Measurements from ENCODE around the gene ZNF787.
"Not testable (repeated sequence)": the region's sequence is repeated elsewhere in the genome, so short reads cannot be mapped to it uniquely, and the experiment has no call there.

Gene ZNF787

DNA sequence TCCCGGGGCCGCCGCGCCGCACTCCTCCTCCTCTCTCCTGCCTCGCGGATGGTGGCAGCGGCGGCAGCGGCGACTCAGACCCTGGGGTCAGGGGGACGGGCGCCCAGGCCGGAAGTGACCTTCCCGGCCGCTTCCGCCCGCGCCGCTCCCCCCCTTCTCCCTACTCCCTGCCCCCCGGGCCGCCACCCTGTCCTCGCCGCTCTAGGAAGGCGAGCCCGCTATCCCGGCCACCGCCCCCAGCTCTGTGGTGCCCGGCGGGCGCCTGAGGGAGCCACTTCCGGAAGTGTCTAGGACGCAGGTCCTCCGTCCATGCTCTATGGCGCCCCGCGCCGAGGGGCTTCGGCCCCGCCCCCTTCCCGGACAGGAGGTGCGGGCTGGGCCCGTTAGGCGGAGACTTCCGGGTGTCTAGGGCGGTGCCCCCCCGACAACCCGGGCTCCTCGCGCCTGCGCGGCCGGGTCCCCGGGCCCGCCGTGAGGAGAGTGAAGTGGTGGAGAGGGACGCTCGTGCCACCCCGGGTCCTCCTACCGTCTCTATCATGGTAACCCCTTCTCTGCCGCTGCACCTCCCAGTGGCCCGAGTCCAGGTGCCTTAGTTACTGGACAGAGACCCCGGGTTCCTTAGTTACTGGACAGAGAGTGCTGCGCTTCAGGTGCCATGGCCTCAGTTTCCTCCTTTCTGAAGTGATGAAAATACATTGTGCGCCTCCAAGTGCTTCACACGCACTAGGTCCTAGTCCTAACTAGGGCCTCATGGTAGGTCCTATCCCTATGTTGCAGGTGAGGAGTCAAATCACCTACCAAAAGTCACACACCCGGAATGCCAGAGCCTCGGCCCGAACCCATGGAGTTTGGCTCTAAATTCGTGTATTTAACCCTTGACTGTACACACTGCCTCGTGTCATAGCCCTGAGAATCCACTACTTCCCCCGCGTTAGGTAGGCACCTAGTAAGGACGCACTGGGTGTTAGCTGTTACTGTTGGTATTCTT lies at the start of gene ZNF787:
TSS of gene ZNF787 (minus strand) at position 116 of the 988 bp plus-strand sequence. CDS start 18,078 bp downstream, outside the sequence.
- DNase-seq (ENCODE audit: low read depth): peak; percentile 94

DNA sequence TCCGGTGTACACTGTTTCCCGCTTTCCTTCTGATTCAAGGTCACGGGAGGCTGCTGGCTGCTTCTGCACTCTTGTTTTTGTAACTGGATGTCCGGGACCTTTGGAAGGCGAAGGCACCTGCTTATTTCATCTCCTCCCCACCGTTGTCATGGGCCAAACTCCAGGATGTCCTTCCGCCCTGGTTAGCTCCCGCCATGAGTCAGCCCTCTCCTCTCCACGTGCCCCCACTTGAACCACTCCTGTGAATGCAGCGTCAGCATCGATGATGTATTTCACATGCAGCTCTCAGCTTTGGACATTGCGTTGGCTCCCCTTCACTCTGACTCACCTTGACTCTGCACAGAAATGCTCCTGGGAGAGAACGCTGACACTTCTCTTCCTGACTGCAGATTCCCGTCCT lies 49.2 kb upstream of the ZNF787 start:
- no peak for DNase-seq (ENCODE audit: low read depth)

DNA sequence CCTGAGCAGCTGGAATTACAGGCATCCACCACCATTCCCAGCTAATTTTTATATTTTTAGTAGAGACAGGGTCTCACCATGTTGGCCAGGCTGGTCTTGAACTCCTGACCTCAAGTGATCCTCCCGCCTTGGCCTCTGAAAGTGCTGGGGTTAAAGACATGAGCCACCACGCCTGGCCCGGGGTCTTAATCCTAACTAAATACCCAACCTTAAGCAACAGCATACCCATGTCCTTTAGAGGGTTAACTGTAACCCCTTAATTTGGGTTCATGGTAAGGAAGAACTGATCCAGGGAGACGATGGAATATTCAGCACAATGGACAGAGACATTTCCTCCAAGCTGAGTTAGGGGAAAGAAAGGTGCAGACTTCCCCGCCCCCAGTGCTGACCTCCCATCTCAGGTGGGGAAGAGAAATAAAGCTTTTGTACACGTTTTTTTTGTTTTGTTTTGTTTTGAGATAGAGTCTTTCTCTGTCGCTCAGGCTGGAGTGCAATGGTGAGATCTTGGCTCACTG lies 46.0 kb upstream of the ZNF787 start:
- no peak for DNase-seq (ENCODE audit: low read depth)

DNA sequence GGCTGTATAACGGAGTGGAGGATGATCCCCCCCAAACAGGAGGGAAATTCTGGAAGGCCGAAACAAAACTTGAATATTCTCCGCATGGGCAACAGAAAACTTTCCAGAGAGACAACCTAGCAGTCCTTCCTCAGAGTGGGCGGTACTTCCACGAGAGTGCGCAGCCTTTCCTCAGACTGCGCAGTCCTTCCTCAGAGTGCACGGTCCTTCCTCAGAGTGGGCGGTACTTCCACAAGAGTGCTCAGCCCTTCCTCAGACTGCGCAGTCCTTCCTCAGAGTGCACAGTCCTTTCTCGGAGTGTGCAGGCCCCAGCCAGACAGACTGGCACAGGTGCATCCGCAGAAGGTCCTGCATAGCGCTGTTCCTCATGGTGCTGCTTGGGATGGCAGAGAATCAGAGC lies 42.0 kb upstream of the ZNF787 start:
- no peak for DNase-seq (ENCODE audit: low read depth)

DNA sequence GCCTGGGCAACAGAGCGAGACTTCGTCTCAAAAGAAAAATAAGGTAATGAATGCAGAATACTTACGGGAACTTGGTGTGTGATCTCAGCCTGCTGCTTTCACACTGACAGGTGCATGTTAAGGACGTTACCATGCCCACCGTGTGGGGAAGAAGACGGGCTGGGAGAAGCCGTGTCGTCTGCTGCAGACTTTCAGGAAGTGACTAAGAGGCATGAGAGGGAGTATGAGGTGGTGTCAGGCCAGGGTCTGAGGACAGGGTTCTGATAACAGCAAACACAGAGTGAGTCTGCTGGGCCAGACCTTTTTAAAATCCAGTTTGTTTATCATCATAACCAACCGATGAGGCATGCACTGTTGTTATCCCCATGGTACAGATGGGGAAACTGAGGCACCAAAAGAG lies 41.2 kb upstream of the ZNF787 start:
- DNase-seq (ENCODE audit: low read depth): no peak

DNA sequence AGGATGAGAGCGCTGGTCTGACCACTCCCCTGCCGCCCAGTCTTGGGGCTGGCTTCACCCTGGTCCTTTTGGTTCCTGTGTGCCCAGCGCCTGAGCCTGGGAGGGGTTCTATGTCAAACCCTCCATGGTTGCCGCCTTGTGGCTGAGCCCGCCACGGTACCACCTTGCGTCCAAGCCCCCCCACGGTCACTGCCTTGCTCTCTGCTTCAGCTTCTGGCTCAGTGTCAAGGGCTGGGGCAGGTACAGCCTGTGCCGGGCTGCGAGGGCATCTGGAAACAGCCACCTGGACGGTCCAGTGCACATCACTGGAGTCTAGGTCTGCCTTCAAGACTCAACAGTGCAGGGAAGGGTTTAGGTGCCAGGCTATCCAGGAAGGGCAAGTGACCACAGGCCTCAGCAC lies 40.4 kb upstream of the ZNF787 start:
- DNase-seq (ENCODE audit: low read depth): no peak

DNA sequence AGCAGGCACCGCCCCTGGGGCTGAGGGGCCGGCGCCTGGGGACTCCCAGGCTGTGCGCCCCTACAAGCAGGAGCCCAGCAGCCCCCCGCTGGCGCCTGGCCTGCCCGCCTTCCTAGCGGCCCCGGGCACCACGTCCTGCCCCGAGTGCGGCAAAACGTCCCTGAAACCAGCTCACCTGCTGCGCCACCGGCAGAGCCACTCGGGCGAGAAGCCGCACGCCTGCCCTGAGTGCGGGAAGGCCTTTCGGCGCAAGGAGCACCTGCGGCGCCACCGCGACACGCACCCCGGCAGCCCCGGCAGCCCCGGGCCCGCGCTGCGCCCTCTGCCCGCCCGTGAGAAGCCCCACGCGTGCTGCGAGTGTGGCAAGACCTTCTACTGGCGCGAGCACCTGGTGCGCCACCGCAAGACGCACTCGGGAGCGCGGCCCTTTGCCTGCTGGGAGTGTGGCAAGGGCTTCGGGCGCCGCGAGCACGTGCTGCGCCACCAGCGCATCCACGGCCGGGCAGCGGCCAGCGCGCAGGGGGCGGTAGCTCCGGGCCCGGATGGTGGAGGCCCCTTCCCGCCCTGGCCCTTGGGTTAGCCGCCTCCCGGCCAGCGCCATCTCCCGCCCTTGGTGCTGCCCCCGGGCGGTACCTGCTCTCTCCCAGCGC lies 38.7 kb upstream of the ZNF787 start:
- DNase-seq (ENCODE audit: low read depth): no peak

DNA sequence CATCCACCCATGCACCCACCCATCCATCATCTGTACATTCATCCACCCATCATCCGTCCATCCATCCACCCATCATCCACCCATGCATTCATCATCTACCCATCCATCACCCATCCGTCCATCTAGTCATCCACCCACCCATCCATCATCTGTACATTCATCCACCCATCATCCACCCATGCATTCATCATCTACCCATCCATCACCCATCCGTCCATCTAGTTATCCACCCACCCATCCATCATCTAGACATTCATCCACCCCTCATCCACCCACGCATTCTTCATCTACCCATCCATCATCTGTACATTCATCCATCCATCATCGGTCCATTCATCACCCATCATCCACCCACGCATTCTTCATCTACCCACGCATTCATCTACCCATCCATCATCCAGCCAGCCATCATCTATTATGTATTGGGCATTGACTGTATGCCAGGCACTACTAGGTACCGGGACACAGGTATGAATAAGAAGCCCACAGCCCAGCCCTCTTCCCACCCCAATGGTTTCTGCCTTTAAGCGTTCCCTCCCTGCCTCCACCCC lies 38.0 kb upstream of the ZNF787 start:
- no peak for DNase-seq (ENCODE audit: low read depth)

DNA sequence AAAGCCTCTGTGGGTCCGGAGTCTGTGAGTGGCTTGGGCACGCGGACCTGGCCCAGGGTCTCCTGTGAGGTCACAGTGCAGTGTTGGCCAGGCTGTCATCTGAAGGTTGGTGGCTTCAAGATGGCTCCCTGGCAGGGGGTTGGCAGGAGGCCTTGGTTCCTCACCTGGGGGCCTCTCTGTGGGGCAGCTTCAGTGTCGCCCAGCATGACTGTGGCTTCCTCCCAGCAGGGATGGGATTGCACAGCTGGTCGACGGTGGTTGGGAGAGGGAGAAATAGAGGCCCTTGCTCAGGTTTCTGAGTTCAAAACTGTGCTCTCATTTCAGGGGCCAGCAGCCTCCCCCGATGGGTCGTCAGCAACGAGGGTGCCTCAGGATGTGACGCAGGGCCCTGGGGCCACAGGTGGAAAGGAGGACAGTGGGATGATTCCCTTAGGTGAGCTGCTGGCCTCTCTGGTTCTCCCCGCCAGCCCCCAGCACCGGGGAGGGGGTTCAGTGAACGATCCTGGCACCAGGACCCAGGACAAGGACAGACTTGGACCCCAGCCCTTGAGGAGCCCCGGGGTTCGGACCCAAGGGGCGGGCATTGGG lies 37.2 kb upstream of the ZNF787 start:
- DNase-seq (ENCODE audit: low read depth): no peak

DNA sequence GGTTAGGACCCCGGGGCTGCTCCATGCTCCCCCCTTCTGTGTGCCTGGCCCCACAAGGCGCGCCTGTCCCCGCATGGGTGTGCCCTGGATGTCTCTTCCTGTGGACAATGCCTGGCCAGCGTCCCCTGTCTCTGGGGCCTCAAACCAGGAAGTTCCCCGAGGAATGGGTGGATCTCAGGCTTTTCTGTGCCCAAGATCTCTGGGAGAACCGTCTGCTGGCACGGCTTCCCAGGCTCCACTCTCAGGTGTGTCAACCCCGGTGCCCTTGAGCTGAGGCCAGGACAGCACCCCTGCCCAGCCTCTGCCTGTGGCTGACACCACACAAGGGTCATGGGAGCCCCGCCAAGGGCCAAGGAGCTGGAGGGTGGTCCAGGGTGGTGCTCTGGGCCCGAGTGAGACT lies 35.7 kb upstream of the ZNF787 start:
- DNase-seq (ENCODE audit: low read depth): no peak

DNA sequence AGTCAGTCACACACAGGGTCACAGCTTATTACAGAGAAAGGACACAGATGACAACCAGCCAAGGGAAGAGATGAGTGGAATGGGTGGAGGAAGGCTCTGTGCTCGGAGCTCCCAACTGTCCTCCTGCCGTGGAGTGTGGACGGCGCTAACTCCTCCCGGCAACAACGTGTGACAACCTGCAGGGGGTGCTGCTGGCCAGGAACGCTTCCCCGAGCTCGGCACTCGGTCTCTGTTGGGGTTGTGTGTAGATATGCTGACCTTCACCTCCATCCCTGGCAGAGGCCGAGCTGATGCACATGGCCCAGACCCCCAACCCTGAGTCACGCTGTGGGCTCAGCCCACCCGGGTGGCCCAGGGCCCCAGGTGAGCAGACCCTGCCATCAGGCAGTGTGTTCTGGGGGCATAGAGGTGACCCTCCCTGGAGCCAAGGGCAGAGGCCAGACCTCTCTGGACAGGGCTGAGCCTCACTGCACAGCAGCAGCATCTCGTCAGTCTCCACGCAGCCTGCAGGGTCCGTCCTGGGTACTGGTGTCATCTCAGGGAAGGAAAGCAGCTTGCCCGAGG lies 34.1 kb upstream of the ZNF787 start:
- DNase-seq (ENCODE audit: low read depth): no peak

DNA sequence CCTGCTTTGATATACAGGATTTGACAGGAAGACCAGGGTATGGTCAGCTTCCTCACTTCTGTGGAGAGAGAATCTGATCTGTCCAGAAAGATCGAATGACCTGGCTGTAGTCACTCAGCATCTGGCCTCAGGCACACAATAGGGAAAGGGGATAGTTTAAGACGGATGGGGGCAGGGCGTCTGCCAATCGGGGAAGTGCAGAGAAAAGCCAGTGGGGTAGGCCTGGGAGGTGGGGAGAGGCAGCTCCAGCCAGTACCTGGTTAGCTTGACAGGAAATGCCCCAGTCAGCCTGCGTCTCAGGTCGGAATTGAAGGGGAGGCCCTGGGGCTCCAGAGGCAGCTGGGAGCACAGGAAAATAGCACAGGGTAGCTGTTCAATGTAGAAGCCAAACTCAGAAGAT lies 32.4 kb upstream of the ZNF787 start:
- no peak for DNase-seq (ENCODE audit: low read depth)

DNA sequence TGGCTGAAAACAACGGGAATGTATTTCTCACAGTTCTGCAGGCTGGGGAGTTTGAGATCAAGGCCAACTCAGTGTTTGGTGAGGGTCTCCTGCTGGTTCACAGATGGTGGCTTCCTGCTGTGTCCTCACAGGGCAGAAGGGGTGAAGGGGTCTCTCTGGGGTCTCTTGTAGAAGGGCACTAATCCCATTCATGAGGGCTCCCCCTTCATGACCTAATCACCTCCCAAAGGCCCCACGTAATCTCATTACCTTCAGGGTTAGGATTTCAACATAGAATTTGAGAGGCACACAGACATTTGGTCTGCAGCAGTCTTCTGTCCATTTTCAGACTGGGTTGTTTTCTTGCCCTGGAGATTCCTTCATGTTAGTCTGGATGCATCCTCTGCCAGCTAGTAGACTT lies 31.5 kb upstream of the ZNF787 start:
- no peak for DNase-seq (ENCODE audit: low read depth)

DNA sequence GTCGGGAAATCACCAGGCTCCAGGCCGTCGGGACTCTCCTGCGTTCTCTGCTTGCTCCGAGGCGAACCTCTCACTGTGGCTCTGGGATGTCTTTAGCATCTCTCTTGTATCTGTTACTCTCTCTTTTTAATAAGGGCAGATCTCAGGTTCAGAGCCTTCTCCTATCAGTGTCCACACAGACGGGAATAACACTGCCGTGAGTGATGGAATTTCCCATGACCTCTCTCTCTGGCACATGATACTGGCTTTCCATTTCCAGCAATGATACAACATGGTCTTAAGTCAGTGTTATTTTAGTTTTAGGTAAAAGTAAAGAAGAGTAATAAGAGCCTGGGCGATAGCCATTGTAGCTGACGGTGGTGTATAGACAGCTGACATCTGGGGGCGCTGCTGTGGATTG lies 29.3 kb upstream of the ZNF787 start:
- DNase-seq (ENCODE audit: low read depth): no peak

DNA sequence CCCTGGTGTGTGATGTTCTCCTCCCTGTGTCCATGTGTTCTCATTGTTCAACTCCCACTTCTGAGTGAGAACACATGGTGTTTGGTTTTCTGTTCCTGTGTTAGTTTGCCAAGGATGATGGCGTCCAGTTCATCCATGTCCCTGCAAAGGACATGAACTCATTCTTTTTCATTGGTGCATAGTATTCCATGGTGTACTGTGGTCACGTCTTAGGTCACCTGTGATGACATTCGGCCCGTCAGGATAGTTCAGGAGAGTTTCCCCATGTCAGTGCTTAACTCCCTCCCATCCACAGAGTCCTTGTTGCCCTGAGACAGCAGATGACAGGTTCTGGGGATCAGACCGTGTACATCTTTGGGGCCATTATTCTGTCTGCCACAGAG lies 28.6 kb upstream of the ZNF787 start:
- no peak for DNase-seq (ENCODE audit: low read depth)

DNA sequence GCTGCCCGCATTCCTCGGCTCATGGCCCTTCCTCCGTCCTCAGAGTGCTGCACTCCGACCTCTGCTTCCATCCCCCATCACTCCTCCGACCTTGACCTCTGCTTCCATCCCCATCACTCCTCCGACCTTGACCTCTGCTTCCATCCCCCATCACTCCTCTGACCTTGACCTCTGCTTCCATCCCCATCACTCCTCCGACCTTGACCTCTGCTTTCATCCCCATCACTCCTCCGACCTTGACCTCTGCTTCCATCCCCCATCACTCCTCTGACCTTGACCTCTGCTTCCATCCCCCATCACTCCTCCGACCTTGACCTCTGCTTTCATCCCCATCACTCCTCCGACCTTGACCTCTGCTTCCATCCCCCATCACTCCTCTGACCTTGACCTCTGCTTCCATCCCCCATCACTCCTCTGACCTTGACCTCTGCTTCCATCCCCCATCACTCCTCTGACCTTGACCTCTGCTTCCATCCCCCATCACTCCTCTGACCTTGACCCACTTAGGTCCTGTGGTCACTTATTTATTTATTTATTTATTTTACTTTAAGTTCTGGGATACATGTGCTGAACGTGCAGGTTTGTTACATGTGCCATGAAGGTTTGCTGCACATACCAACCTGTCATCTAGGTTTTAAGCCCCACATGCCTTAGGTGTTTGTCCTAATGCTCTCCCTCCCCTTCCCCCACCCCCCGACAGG lies 28.0 kb upstream of the ZNF787 start:
- not testable (repeated sequence) for DNase-seq (ENCODE audit: low read depth)

DNA sequence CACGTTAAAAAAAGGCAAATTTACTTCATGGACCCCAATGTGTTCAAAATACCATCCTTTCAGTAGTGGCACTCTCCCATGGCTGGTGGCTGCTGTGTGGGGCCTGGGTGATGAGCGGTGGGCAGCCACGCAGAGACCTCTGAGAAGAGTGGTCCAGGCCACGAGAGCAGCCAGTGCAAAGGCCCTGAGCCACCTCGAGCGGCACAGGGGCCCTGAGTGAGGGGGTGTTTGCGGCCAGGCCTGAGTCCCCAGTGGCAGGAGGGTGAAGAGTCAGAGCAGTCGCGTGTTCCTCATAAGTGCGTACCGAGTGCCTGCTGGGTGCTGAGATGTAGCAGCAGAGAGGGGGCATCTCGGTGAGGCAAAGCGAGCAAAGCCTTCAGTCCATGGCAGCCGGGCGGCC lies 27.0 kb upstream of the ZNF787 start:
- no peak for DNase-seq (ENCODE audit: low read depth)

DNA sequence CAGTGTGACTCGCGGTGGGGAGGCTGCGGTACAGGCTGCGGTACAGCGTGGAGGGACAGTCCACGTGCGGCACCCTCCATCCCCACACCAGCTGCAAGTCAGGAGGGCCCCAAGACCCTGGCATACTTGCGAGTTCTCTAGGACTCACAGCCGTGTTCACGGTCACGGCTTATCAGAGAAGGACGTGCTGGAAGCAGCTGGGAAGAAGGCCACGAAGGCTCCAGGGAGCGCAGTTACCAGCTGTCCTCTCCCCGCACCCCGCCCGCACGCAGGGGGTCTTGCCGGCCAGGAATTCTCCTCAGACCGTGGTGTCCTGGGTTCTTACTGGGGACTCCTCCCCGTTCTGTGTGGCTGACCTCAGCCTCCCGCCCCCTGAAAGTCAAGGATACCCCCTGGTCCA lies 26.2 kb upstream of the ZNF787 start:
- no peak for DNase-seq (ENCODE audit: low read depth)

DNA sequence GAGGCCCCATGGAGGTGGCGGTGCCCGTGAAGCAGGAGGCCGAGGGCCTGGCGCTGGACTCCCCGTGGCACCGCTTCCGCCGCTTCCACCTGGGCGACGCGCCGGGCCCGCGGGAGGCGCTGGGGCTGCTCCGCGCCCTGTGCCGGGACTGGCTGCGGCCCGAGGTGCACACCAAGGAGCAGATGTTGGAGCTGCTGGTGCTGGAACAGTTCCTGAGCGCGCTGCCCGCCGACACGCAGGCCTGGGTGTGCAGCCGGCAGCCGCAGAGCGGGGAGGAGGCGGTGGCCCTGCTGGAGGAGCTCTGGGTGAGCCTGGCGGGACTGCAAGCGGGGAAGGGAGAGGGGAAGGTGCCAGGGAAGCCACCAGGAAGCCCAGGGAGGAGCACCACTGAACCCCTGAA lies 25.8 kb upstream of the ZNF787 start:
- no peak for DNase-seq (ENCODE audit: low read depth)

DNA sequence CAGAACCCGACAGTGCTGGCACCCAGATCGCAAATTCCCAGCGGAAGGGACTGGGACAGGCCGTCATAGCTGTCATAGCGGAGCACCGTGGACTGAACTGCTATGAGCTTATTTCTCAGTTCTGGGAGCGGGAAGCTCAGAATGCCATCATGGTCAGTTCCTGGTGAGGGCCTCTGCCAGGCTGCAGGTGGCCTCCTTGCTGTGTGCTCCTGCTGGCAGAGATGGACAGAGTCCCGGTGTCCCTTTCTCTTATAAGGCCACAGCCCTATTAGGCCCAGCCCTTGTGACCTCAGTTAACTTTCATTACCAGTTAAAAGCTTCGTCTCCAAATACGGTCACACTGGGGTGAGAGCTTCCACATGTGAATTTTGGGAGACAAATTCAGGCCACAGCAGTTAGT lies 24.6 kb upstream of the ZNF787 start:
- DNase-seq (ENCODE audit: low read depth): no peak

DNA sequence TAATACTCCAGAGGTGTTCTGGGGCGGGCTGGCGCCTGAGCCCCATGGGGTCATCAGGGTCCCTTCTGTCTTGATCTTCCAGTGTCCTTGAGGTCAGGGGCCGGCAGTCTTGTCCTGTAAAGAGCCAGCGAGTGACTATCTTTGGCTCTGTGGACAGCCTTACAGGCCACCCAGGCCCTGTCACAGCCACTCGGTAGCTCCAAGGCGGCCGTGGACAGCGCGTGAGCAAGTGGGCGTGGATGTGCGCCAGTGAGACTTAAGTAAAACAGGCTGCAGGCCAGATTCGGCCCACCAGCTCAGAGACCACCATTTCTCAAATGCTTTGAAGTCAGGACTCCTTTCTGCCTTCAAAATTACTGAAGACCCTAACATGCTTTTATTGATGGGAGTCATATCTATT lies 23.7 kb upstream of the ZNF787 start:
- no peak for DNase-seq (ENCODE audit: low read depth)

DNA sequence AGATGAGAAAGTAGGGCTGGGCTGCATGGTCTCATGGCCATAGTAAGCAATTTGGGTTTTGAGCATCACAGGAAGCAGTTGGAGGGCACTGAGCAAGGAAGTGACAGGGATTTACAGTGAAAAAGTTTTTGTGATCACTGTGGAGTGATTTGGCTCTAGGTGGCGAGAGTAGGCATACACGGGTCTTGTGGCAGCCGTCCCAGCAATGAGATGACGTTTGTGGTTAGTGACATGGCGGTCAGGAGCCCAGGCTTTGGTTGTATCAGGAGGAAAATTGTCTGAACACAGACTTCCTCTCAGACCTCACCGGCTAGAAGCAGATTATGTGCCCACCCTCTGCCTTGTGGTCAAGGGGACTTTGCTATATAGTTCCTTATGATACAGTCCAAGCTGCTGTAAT lies 23.3 kb upstream of the ZNF787 start:
- no peak for DNase-seq (ENCODE audit: low read depth)

All from activated T-cell treated with anti-CD3 and anti-CD28 coated beads for 1 hour (primary cell).